GM18498 (cell line): ENCODE results near the gene ARHGEF16.

Experiments used
- ATAC-seq: cut with Tn5 transposase; IDR thresholded peaks from one replicate; pipeline ENCODE4 v1.9.1; 2021; ENCODE audit warnings: mild to moderate bottlenecking, moderate library complexity; ENCODE audit not compliant: unreplicated experiment

The ARHGEF16 gene

GRCh38 chr1:3515272-3515671, 60.8 kb downstream of the ARHGEF16 start:
- no peak for ATAC-seq

DNA sequence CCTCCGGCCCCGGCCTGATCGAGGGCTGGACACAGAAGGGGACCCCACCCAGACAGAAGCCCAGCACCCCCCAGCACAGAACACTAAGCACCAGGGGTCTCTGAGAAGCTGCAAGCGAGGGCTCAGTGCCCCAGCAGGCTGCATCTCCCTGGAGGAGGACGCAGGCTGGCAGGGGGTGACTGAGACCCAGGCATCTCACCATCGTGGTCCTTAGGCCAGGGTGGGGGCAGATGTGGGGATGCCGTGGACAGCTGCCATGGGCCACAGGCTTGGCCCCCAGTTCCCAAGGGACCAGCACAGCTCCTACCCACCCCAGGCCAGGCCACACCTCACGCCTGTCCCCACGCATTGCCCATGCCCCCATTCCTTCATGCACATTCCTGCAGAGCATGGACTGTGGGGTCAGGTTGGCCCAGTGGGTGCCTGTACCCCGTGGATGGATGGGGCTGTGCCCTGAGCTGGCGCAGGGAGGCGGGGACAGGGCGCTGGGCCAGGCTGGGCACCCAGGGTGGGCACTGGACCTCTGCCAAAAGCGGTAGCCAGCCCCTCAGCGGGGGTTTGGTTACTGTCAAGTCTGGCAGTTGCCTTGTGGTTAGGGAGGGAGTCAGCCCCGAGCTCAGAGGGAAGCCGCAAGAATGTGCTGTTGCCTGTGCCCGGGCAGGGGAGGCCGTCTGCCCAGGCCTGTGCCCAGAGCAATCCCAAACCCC, 61.5 kb downstream of the ARHGEF16 start:
- no peak for ATAC-seq

DNA sequence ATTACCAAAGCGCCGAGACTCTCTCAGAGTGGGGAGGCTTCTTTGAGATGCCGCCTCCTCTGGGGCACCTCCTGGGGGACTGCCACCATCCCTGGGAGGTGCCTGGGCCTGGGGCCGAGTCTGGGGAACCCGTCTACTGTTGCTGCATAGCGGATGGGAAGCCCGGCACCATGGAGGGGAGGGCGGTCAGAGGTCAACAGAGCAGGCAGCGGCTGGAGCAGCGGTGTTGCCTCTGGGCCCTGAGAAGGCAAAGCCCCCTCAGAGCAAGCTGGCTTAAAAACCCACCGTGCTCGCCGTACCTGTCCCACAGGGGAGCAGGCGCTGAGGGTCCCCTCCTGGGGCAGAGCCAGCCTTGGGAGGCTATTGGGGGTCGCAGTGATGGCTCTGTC, 62.0 kb downstream of the ARHGEF16 start:
- ATAC-seq, result no peak

DNA sequence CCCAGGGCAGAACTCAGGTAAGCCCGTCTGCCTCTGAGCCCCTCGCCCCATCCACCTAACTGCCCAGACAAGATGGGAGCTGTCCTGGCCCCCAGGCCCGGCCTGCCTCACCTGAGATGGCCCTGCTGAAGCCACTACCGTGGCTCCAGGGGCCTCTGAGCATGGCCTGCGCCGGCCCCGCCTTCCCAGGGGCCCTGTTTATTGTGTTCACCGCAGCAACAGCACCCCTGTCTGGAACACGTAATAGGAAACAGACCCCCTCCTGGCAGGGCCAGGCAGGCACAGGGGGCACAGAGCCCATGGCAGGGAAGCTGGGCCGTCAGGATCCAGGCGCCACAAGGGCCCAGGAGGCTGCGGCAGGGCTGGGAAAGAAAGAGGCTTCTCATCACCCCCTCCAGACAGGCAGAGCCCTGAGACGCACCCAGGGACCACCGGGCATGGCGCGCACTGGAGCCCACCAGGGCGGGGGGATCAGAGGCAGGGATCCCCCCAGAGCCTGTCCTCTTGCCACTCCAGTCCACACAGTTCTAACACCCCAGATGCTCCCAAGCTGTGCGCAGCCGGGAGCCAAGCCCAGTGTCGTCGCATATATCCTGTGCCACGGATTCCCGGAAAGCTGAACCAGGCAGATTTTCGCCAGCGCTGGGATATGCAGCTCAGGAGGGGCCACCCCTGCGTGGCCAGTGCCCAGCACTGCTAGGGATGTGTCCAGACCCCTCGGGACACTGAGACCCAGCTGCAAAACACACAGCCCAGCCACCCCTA, 62.6 kb downstream of the ARHGEF16 start:
- no peak for ATAC-seq

DNA sequence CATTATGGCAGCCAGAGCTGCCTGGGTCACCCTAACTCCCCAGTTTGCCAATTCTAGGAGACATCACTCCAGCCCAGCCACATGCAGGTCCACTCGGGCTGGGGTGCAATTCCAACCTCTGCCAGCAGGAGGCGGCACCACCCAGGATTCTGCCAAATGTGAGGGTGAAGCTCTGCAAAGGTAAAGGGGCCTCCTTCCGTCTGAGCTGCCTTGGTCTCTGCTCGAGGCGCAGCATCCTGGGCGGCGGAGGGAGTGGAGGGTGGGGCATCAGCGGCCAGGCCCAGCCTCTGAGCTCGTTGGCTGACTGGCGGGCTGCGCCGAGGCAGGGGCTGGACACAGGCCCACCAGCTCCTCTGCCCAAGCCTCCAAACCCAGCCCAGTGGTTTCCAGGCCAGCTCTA, 63.8 kb downstream of the ARHGEF16 start:
- ATAC-seq, result no peak

GRCh38 chr1:3518756-3519155, 64.3 kb downstream of the ARHGEF16 start:
- no peak for ATAC-seq

GRCh38 chr1:3519301-3519885, 64.9 kb downstream of the ARHGEF16 start:
- no peak for ATAC-seq

DNA sequence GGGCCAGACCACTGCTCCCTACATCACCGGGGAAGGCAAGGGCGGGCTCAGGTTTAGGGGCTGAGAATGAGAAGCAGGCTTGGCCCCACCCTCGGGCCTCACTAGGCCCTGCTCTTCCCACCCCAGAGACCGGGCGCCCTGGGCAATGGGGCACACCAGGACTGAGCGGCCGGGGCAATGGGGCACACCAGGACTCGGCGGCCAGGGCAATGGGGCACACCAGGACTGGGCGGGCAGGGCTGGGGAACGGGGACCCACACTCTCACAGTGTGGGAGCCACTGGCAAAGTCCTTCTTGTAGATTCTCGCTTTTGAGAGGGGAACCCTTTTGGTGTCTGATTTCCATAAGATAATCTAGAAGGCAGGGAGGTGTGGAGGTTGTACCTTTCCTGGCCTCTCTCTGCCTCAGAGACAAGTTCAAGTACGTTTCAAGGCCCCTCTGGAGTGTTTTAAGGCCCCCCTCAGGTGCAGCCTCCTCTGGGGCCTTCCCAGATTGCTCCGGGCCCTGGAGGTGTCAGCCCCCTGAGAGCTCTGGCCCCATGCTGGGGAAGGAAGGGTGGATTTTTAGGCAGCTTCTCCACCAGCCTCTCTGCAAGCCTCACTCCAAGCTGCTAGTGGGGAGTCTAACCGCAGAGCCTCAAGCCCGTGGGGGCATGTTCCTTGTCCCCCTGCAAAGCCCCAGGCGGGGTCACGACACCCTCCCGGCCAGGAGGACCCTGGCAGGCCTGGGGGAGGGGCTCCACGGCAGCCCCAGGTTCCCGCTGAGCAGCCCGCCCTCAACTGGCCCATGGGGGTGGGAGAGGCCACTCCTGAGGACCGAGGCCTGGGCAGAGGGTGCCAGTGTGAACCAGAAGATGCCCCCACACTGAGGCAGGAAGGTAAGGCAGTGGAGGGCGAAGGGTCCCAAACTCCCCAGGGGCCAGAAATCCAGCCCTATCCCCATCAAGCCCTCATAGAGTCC, 66.2 kb downstream of the ARHGEF16 start:
- no peak for ATAC-seq

DNA sequence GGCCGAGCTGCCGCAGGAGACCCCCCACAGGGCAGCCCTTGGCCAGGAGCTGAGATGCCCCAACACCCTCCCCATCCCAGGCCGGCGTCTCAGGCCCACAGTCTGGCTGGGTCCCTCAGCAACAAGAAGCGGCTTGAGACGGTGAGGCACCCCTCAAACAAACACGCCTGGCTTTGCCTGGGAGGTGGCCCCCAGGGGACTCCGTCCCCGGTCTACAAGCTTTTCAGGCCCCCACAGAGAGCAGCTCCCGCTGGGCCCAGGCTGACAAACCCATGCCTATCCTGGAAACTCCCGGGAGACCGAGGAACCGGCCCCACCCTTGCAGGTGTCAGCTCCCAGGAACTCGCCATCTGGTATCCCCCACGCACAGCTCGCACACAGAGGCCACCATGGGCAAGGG, 67.0 kb downstream of the ARHGEF16 start:
- ATAC-seq, result no peak

DNA sequence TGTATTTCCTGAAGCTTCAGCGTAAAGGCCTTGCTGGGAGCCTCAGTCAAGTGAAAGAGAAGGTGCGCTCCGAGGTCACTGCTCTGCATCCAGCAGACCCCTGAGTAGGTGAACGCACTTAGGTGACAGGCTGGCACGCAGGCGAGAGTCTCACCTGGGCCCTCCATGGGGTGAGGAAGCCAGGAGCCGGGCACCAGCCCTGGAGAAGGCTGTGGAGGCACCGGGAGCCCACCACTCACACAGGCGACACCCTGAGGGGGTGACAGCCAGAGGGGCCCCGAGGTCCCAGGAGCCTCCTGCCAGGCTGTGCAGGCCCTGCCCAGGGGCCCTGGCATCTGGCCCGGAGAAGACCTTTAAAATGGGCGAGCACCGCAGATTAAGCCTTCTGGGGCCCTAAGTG, 67.6 kb downstream of the ARHGEF16 start:
- no peak for ATAC-seq

GRCh38 chr1:3522564-3523265, 68.2 kb downstream of the ARHGEF16 start:
- no peak for ATAC-seq

- ATAC-seq, result no peak
Observed at GRCh38 chr1:3523980-3524379, 69.5 kb downstream of the ARHGEF16 start.

DNA sequence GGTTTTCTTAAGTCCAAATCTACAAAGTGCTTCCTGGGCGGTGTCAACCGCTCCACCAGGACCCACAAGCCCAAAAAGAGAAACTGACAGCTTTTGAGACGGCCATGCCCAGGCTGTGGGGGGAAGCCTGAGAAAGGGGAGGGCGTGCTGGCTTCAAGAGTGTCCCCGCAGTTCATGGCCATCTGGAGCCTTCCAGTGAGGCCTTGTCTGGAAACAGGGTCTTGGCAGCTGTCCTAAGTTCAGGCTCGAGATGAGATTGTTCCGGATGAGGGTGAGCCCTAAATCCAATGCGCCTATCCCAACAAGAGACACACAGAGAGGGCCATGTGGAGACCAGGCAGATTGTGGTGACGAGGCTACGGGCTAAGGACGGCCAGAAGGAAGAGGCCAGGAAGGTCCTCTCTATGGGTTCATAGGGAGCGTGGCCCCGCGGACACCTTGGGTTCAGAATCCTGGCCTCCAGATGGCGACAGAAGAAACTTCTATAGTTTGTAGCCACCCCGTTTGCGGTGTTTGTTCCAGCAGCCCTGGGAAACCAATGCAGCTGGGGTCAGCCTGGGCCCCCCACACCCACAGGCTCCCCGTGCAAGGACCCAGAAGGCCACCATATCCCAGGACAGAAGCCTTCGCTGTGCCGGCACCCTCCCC, 70.2 kb downstream of the ARHGEF16 start:
- no peak for ATAC-seq

DNA sequence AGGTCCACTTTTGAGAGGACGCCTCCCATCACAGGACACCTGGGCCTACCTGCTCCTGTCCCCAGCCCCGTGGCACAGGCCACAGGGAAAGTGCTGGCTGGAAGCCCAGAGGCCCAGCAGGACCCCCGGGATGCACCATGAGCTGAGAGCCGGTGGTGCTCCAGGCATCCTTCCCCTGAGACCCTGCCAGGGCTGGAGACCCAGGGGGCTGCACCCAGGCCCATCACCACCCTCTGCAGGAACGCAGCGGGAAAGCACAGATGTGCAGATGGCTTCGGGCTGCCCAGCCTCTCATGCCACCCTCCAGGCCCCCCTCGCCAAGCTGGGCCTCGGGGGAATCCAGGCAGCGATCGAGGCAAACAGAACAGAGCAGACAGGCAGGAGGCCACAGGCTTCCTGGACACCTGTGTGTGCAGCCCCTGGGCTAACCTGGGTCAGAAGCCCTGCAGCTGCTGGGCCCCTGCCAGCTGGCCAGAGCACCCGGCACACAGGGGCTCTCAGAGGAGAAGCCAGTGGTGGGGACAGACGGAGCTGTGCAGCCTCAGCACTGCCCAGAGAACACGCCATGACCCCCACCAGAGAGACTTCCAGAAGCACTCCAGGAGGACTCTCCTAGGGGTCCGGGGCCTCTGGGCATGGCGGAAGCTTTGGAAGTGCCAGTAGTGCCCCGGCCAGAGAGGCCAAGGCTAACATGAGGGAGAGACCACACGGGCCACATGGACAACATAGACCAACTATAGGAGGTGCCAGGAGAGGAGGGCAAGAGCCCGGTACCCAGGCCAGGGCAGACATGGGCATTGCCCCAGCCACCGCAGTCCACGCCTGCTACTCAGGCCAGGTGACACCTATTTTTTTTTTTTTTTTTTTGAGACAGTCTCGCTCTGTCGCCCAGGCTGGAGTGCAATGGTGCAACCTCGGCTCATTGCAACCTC, 71.4 kb downstream of the ARHGEF16 start:
- no peak for ATAC-seq

GRCh38 chr1:3527774-3528173, 73.3 kb downstream of the ARHGEF16 start:
- no peak for ATAC-seq

DNA sequence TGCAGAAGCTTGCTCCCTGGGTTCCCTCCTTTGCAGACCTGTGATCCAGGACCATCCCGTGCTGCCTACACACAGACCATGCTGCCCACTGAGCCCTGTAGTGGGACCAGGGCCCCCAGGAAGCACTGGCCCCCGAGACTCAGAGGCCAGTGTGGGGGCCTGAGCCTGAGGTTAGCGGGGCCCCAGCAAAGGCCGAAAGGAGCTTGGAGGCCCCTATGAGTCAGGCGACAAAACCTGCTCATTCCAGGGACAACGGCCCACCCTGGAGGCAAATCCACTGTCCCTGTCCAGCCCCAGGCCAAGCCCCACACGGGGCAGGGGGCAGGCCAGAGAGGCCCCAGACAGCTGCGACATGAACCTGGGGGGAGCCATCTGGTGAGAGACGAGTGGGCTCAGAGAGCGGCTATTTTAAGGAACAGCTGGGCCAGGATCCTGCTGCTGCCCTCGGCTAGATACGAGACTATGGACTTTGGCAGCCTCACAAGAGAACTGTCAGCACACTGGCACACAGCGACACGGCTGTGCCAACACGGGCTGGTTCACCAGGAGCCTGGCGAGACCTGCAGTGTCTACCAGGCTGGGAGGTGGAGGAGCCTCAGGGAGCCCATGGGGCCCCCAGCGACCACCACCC, 74.7 kb downstream of the ARHGEF16 start:
- no peak for ATAC-seq

GRCh38 chr1:3530086-3530925, 75.8 kb downstream of the ARHGEF16 start:
- ATAC-seq, result no peak
